ENCODE data around the gene RGS9BP. TPM values are rescaled to one million over a fixed set of nuclear protein-coding genes. Genes with fewer than 3 reads are reported as not detected.

The RGS9BP gene
- total RNA-seq, 1 experiment from 2014 or later, result 0.85 TPM

- H4K20me1 ChIP-seq (ENCODE audit: insufficient read depth), result peaks cover 24% of the 10 kb centered on the region
- peaks cover 27% of the 10 kb centered on the region for H3K79me2 ChIP-seq (ENCODE audit: low read depth)
- H3K27me3 ChIP-seq (ENCODE audit: insufficient read depth, low read depth), result no peaks in the 10 kb centered on the region
- H3K4me2 ChIP-seq, result no peak overlapping the region
- BruUV-seq (replicated peaks), result no TSS peak
- no peak overlapping the region for H3K4me3 ChIP-seq
- H3K36me3 ChIP-seq (ENCODE audit: low read depth), result no peaks in the 10 kb centered on the region
- H3K9me2 ChIP-seq (ENCODE audit: insufficient read depth), result no peaks in the 10 kb centered on the region
- ChIA-PET POLR2A (ENCODE audit: unreplicated experiment) (no interaction called here), CTCF (no interaction called here)
- H2AFZ ChIP-seq, result no peak overlapping the region
- DNase-seq, result no peak
- peaks cover 13% of the 10 kb centered on the region for H3K4me1 ChIP-seq (replicated peaks; ENCODE audit: insufficient read depth)
- intact Hi-C loops (cut with micrococcal nuclease; ENCODE audit: unreplicated experiment), result no loop called here
- peaks cover 6% of the 10 kb centered on the region; the same call in 1 of the 2 replicates for H3F3A ChIP-seq (ENCODE audit: insufficient read depth, low read depth)
- no peaks in the 10 kb centered on the region for H3K9me3 ChIP-seq (ENCODE audit: insufficient read depth, low read depth)
- TF ChIP-seq EZH2 (IDR thresholded peaks at IDR 0.05; ENCODE audit: low read depth) (no peak), CTCF (conservative IDR thresholded peaks at IDR 0.05) (no peak)
- H3K27ac ChIP-seq, result no peak overlapping the region
Observed at GRCh38 chr19:32676895-32677359, 1.3 kb downstream of the RGS9BP start.

GRCh38 chr19:32677657-32678056, 2.0 kb downstream of the RGS9BP start:
- Histone ChIP-seq H4K20me1 (ENCODE audit: insufficient read depth) (peaks cover 17% of the 10 kb centered on the region), H3K9me2 (ENCODE audit: insufficient read depth) (no peaks in the 10 kb centered on the region), H3K79me2 (ENCODE audit: low read depth) (peaks cover 20% of the 10 kb centered on the region), H3K4me2 (no peak overlapping the region), H3K4me3 (no peak overlapping the region), H2AFZ (no peak overlapping the region), H3K36me3 (ENCODE audit: low read depth) (no peaks in the 10 kb centered on the region), H3K27ac (no peak overlapping the region), H3K9me3 (ENCODE audit: insufficient read depth, low read depth) (no peaks in the 10 kb centered on the region), H3K4me1 (replicated peaks; ENCODE audit: insufficient read depth) (peaks cover 20% of the 10 kb centered on the region), H3K27me3 (ENCODE audit: insufficient read depth, low read depth) (no peaks in the 10 kb centered on the region), H3F3A (ENCODE audit: insufficient read depth, low read depth) (peaks cover 9% of the 10 kb centered on the region; the same call in 1 of the 2 replicates)
- BruUV-seq (replicated peaks), result no TSS peak
- ChIA-PET CTCF (no interaction called here), POLR2A (ENCODE audit: unreplicated experiment) (no interaction called here)
- DNase-seq, result no peak
- TF ChIP-seq CTCF (conservative IDR thresholded peaks at IDR 0.05) (no peak), EZH2 (IDR thresholded peaks at IDR 0.05; ENCODE audit: low read depth) (no peak)
- intact Hi-C loops (cut with micrococcal nuclease; ENCODE audit: unreplicated experiment), result no loop called here

DNA sequence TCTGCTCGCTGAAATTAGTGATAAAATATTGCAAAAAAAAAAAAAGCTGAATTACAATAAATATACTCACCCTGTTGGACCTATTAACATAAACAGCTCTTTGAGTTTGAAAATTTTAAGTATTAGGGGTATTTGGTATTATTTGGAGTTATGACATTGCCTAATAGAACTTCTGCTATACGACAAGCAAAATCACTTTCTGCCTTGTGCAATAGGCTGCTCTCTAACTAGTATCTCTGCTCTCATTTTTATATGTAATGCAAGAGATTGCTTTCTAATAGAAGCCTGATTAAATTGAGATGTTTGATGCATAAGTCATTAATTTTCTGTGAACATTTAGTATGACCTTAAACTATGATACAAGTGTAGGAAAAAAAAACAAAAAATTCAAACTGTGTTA, 5.3 kb downstream of the RGS9BP start:
- no peaks in the 10 kb centered on the region for H3K9me2 ChIP-seq (ENCODE audit: insufficient read depth)
- no TSS peak for BruUV-seq (replicated peaks)
- no peaks in the 10 kb centered on the region for H3K36me3 ChIP-seq (ENCODE audit: low read depth)
- peaks cover 14% of the 10 kb centered on the region; the same call in 1 of the 2 replicates for H3F3A ChIP-seq (ENCODE audit: insufficient read depth, low read depth)
- peaks cover 17% of the 10 kb centered on the region for H3K4me1 ChIP-seq (replicated peaks; ENCODE audit: insufficient read depth)
- no peaks in the 10 kb centered on the region for H3K27me3 ChIP-seq (ENCODE audit: insufficient read depth, low read depth)
- no peaks in the 10 kb centered on the region for H4K20me1 ChIP-seq (ENCODE audit: insufficient read depth)
- H3K27ac ChIP-seq, result no peak overlapping the region
- no peak overlapping the region for H3K4me2 ChIP-seq
- H3K9me3 ChIP-seq (ENCODE audit: insufficient read depth, low read depth), result no peaks in the 10 kb centered on the region
- DNase-seq, result no peak
- ChIA-PET CTCF (no interaction called here), POLR2A (ENCODE audit: unreplicated experiment) (interaction anchor here (0.6 kb wide), 1 partner anchor 349 kb away, joined by 4 read pairs; no protein-coding TSS in a partner anchor)
- H2AFZ ChIP-seq, result no peak overlapping the region
- intact Hi-C loops (cut with micrococcal nuclease; ENCODE audit: unreplicated experiment), result no loop called here
- H3K4me3 ChIP-seq, result no peak overlapping the region
- H3K79me2 ChIP-seq (ENCODE audit: low read depth), result no peaks in the 10 kb centered on the region
- no peak for TF ChIP-seq EZH2 (IDR thresholded peaks at IDR 0.05; ENCODE audit: low read depth)
- no peak for TF ChIP-seq CTCF (conservative IDR thresholded peaks at IDR 0.05)
